Lower leg skin (tissue), 4 donors: ENCODE results near the gene ITIH3. TPM values are rescaled to one million over a fixed set of nuclear protein-coding genes. Genes with fewer than 3 reads are reported as not detected.

ENCODE experiments used
- DNase-seq, 2 donors: peaks; one replicate each; pipeline ENCODE4 v3.0.0-alpha.2; 2019; ENCODE audit warnings: low spot score in 2 of 2
- H3K4me3 ChIP-seq: fragments of 200-600 bp; sonication (generic); 2 replicates; pipeline ENCODE4 v1.5.1; 2017; ENCODE audit warnings: mild to moderate bottlenecking, low read depth; ENCODE audit not compliant: poor library complexity, severe bottlenecking
- POLR2A ChIP-seq, 2 donors: fragments of 450-650 bp; IDR thresholded peaks; one replicate each; pipeline ENCODE4 v1.6.1; 2016 to 2017; ENCODE audit warnings: antibody characterized with exemption in 2 of 2, mild to moderate bottlenecking in 1 of 2, moderate library complexity in 1 of 2
- WGBS, 2 donors: methylation state at CpG; one replicate each; pipeline ENCODE4 v1.1.5; 2018; 5-methylcytosine and 5-hydroxymethylcytosine counted together
- intact Hi-C: fragments of 100-400 bp; cut with DNase I; formaldehyde crosslinking; loops from one replicate; pipeline ENCODE4 v1.15.0; 2023; ENCODE audit warnings: low total_unique reads
- total RNA-seq, 4 donors: library from RNA; depleted of rRNA; stranded (reverse); fragments of >200 nt; gene quantifications; one replicate each; pipeline ENCODE4 v1.1.0, GENCODE V29; 2016
- TF ChIP-seq, protein P1 (sequence below), 3 donors: fragments of 450-650 bp; IDR thresholded peaks; one replicate each; pipeline ENCODE4 v1.5.1; 2016; ENCODE audit warnings: antibody characterized with exemption in 3 of 3, mild to moderate bottlenecking in 3 of 3, moderate library complexity in 2 of 3

ITIH3 gene
- total RNA-seq, 4 donors from 2014 or later, result 0.17 to 19.3 (median 0.97) TPM

DNA sequence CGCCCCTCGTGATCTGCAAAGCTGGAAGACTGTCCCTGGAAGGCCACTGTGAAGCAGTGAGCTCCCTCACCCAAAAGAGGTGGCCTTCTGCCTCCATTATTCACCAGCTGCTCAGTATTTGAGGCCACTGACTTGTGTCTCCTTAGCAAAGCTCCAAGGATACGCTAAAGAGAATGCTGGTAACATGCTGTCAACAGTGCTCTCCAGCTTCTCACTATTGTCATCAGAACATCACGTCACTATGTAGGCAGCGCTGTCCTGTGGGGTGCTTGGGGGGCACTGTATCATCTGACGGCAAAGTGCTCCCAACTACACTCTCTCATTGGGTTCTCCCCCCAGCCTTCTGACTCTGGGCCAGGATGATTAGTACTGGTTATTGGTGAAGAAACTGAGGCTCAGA lies 21.6 kb downstream of the ITIH3 start:
- TF ChIP-seq POLR2A (IDR thresholded peaks at IDR 0.05), result no peak
- TF ChIP-seq, protein P1, sequence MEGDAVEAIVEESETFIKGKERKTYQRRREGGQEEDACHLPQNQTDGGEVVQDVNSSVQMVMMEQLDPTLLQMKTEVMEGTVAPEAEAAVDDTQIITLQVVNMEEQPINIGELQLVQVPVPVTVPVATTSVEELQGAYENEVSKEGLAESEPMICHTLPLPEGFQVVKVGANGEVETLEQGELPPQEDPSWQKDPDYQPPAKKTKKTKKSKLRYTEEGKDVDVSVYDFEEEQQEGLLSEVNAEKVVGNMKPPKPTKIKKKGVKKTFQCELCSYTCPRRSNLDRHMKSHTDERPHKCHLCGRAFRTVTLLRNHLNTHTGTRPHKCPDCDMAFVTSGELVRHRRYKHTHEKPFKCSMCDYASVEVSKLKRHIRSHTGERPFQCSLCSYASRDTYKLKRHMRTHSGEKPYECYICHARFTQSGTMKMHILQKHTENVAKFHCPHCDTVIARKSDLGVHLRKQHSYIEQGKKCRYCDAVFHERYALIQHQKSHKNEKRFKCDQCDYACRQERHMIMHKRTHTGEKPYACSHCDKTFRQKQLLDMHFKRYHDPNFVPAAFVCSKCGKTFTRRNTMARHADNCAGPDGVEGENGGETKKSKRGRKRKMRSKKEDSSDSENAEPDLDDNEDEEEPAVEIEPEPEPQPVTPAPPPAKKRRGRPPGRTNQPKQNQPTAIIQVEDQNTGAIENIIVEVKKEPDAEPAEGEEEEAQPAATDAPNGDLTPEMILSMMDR (IDR thresholded peaks at IDR 0.05), result no peak
- no peak overlapping the region for H3K4me3 ChIP-seq
- intact Hi-C loops, result no loop called here
- 92 to 95% methylated on average over 6 of the region's 6 CpGs for WGBS, 2 donors
- DNase-seq, result no peak

DNA sequence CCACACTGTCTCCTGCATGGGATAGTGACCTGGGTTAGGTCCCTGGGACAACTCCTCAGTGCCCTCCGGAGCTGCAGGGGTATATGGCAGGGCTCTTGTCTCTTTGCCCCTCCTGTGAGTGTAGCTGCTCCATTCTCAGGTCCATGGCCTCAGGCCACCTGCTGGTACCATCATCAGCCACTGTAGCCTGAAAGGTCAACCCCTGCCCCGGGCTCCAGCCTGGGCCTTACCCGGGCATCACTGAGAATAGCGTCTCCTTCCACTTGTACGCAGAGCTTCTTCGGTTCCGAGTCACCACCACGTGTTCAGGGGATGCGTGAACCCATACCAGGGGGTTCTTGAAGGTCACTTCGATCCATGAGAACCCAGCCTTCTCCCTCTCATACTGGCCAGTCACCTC lies 22.1 kb downstream of the ITIH3 start:
- no peak for DNase-seq
- no peak overlapping the region for H3K4me3 ChIP-seq
- intact Hi-C loops, result no loop called here
- TF ChIP-seq, protein P1 (IDR thresholded peaks at IDR 0.05), result no peak
- no peak for TF ChIP-seq POLR2A (IDR thresholded peaks at IDR 0.05)
- 84 to 96% methylated on average over 9 to 10 of the region's 10 CpGs for WGBS, 2 donors

DNA sequence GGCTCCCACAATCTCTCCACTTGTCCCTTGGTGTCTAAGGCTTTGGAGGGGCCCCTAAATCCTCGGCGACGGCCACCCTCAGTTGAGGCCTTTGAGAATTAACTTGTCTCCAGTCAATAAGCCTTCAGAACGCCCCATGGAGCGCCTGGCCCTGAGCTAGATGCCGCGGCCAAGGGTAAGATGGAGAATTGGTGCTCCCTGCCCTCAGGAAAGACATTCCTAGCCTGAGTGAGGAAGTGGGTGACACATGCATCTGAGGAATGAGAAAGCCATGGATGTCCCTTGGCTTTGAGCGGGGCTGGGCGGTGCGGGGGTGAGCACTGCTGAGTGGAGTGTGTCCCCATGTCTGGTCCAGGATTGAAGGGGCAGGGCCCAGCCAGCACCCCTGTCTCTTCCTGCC lies 22.6 kb downstream of the ITIH3 start:
- intact Hi-C loops, result no loop called here
- WGBS, 2 donors, result 94 to 97% methylated on average over 10 of the region's 10 CpGs
- TF ChIP-seq POLR2A (IDR thresholded peaks at IDR 0.05), result no peak
- TF ChIP-seq, protein P1 (IDR thresholded peaks at IDR 0.05), result no peak
- no peak overlapping the region for H3K4me3 ChIP-seq
- no peak for DNase-seq

DNA sequence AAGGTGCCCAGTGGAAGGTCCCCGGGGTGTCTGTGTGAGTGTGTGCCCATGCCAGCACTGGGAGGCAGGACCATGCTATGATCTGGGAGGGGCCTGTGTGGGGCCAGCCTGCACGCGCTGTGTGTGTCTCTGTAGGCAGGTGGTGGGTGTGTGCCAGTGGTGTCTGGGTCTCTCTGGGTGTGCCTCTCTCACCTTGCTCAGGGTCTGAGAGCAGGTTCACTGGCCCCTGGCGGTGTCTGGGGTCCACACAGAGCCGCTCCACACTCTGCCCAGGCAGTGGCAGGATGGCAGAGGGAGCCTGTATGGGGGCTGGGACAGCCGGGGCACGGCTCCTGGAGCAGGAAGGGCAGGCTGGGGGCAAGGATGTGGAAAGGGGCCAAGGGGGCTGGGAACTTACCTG lies 23.3 kb downstream of the ITIH3 start:
- no peak for DNase-seq
- intact Hi-C loops, result no loop called here
- WGBS, 2 donors, result 94 to 97% methylated on average over 5 to 7 of the region's 7 CpGs
- TF ChIP-seq, protein P1 (IDR thresholded peaks at IDR 0.05), result no peak
- TF ChIP-seq POLR2A (IDR thresholded peaks at IDR 0.05), result no peak
- no peak overlapping the region for H3K4me3 ChIP-seq

DNA sequence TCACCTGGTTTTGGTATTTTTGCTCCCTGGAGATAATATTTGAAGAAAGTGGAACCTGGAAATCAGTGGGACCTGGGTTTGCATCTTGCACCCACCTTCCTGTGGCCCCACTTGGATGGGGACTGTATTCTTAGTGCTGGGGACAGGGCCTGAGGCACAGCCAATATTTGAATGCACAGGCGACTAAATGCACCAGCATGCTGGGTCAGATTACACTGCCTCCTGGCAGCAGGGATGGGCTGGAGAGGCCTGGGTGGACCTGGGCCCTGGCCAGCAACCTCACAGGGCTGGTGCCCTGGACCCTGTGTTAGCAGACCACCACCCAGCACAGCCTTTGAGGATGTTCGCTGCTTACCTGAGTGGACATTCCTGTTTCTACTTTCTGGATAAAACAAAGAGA lies 25.3 kb downstream of the ITIH3 start:
- 84 to 91% methylated on average over 2 of the region's 2 CpGs for WGBS, 2 donors
- intact Hi-C loops, result no loop called here

DNA sequence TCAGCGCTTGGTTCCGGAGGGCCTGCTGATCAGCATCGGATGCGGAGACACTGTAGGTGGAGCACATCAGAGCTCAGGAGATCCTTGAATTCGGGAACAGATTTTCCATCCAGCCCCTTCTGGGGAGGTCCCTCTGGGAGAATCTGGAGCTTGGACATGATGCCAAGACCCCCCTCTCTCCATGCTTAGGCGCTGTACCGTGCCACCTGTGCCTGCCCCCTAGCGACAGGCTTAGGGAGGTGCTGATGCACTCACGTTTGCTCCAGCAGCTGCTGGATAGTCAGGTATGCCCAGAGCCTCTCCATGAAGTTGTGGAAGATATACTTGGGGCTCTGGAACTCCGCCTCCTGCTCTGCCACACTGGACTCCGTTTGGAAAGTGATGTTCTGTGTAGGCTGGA lies 26.1 kb downstream of the ITIH3 start:
- no peak for DNase-seq
- H3K4me3 ChIP-seq, result no peak overlapping the region
- intact Hi-C loops, result no loop called here
- WGBS, 2 donors, result 67 to 77% methylated on average over 11 of the region's 11 CpGs
- TF ChIP-seq, protein P1 (IDR thresholded peaks at IDR 0.05), result no peak
- TF ChIP-seq POLR2A (IDR thresholded peaks at IDR 0.05), result no peak

More for the DNA sequence above, 25.3 kb downstream of the ITIH3 start:
- TF ChIP-seq POLR2A (IDR thresholded peaks at IDR 0.05), result no peak
- TF ChIP-seq, protein P1 (IDR thresholded peaks at IDR 0.05), result no peak
- H3K4me3 ChIP-seq, result no peak overlapping the region
- DNase-seq, result no peak
